Measurements from ENCODE around the gene DMAC2L. TPM values are rescaled to one million over a fixed set of nuclear protein-coding genes. Genes with fewer than 3 reads are reported as not detected.

Gene DMAC2L
- total RNA-seq, 1 experiment from 2014 or later, result 15.4 TPM

- H3K9me3 ChIP-seq (ENCODE audit: insufficient read depth, low read depth), result no peaks in the 10 kb centered on the region
These were observed 9.0 kb downstream of the DMAC2L start for GRCh38 chr14:50321009-50321660.

GRCh38 chr14:50331596-50331995 is 19.5 kb downstream of the DMAC2L start:
- Histone ChIP-seq H3K4me1 (replicated peaks; ENCODE audit: insufficient read depth) (peaks cover 19% of the 10 kb centered on the region), H3K4me2 (no peak overlapping the region), H3K9me3 (ENCODE audit: insufficient read depth, low read depth) (no peaks in the 10 kb centered on the region), H2AFZ (no peak overlapping the region), H3K9me2 (ENCODE audit: insufficient read depth) (no peaks in the 10 kb centered on the region), H3K27ac (no peak overlapping the region), H3K36me3 (ENCODE audit: low read depth) (no peaks in the 10 kb centered on the region), H3K79me2 (ENCODE audit: low read depth) (no peaks in the 10 kb centered on the region), H3K4me3 (no peak overlapping the region), H3F3A (ENCODE audit: insufficient read depth, low read depth) (peaks cover 12% of the 10 kb centered on the region; the same call in 1 of the 2 replicates), H4K20me1 (ENCODE audit: insufficient read depth) (no peaks in the 10 kb centered on the region), H3K27me3 (ENCODE audit: insufficient read depth, low read depth) (no peaks in the 10 kb centered on the region)
- TF ChIP-seq CTCF (conservative IDR thresholded peaks at IDR 0.05), result no peak
- no peak for TF ChIP-seq EZH2 (IDR thresholded peaks at IDR 0.05; ENCODE audit: low read depth)
- BruUV-seq (replicated peaks), result no TSS peak
- DNase-seq, result no peak
- ChIA-PET POLR2A (ENCODE audit: unreplicated experiment) (no interaction called here), CTCF (interaction anchor here (0.5 kb wide), 1 partner anchor 444 kb away, joined by 3 read pairs; no protein-coding TSS in a partner anchor)
- intact Hi-C loops (cut with micrococcal nuclease; ENCODE audit: unreplicated experiment), result no loop called here

More at GRCh38 chr14:50321009-50321660, 9.0 kb downstream of the DMAC2L start:
- ChIA-PET CTCF (interaction anchor here (1.0 to 1.2 kb wide), 2 partner anchors 10 to 452 kb away, joined by 5 to 6 read pairs; no protein-coding TSS in a partner anchor), POLR2A (ENCODE audit: unreplicated experiment) (no interaction called here)
- intact Hi-C loops (cut with micrococcal nuclease; ENCODE audit: unreplicated experiment), result loop anchor here (1.0 to 10.0 kb wide), 5 partner anchors 104 to 539 kb away; partner anchors contain the start of gene MAP4K5
- H3F3A ChIP-seq (ENCODE audit: insufficient read depth, low read depth), result peaks cover 18% of the 10 kb centered on the region; the same call in 1 of the 2 replicates
- no TSS peak for BruUV-seq (replicated peaks)
- no peaks in the 10 kb centered on the region for H3K27me3 ChIP-seq (ENCODE audit: insufficient read depth, low read depth)
- H3K27ac ChIP-seq, result peak overlapping the region; percentile 82
- peak overlapping the region; percentile 22 for H3K4me2 ChIP-seq
- H3K79me2 ChIP-seq (ENCODE audit: low read depth), result peaks cover 12% of the 10 kb centered on the region
- H3K9me2 ChIP-seq (ENCODE audit: insufficient read depth), result no peaks in the 10 kb centered on the region
- H4K20me1 ChIP-seq (ENCODE audit: insufficient read depth), result peaks cover 7% of the 10 kb centered on the region; the same call in 1 of the 2 replicates
- H3K4me3 ChIP-seq, result no peak overlapping the region
- peak; percentile 66 to 99 for DNase-seq
- no peak overlapping the region for H2AFZ ChIP-seq
- H3K36me3 ChIP-seq (ENCODE audit: low read depth), result peaks cover 18% of the 10 kb centered on the region
- peak; percentile 82 for TF ChIP-seq CTCF (conservative IDR thresholded peaks at IDR 0.05)
- no peak for TF ChIP-seq EZH2 (IDR thresholded peaks at IDR 0.05; ENCODE audit: low read depth)
- peaks cover 31% of the 10 kb centered on the region for H3K4me1 ChIP-seq (replicated peaks; ENCODE audit: insufficient read depth)

- Histone ChIP-seq H3K4me3 (no peak overlapping the region), H3K27ac (peak overlapping the region; percentile 62), H3K4me1 (replicated peaks; ENCODE audit: insufficient read depth) (peaks cover 19% of the 10 kb centered on the region), H3K9me3 (ENCODE audit: insufficient read depth, low read depth) (no peaks in the 10 kb centered on the region), H3K27me3 (ENCODE audit: insufficient read depth, low read depth) (no peaks in the 10 kb centered on the region), H3K4me2 (0 out of 2 replicates have a peak overlapping the region, but pooled peaks have one; percentile 43), H3K36me3 (ENCODE audit: low read depth) (no peaks in the 10 kb centered on the region), H3K79me2 (ENCODE audit: low read depth) (no peaks in the 10 kb centered on the region), H3K9me2 (ENCODE audit: insufficient read depth) (no peaks in the 10 kb centered on the region), H4K20me1 (ENCODE audit: insufficient read depth) (no peaks in the 10 kb centered on the region), H2AFZ (no peak overlapping the region), H3F3A (ENCODE audit: insufficient read depth, low read depth) (peaks cover 12% of the 10 kb centered on the region; the same call in 1 of the 2 replicates)
- intact Hi-C loops (cut with micrococcal nuclease; ENCODE audit: unreplicated experiment), result no loop called here
- ChIA-PET CTCF (interaction anchor here (0.6 kb wide), 1 partner anchor 215 kb away, joined by 3 read pairs; no protein-coding TSS in a partner anchor), POLR2A (ENCODE audit: unreplicated experiment) (no interaction called here)
- BruUV-seq (replicated peaks), result no TSS peak
- no peak for TF ChIP-seq EZH2 (IDR thresholded peaks at IDR 0.05; ENCODE audit: low read depth)
- no peak for TF ChIP-seq CTCF (conservative IDR thresholded peaks at IDR 0.05)
- DNase-seq, result peak; percentile 21 to 95
These were observed 20.9 kb downstream of the DMAC2L start for GRCh38 chr14:50333014-50333509.
